ENCODE measurements around the gene OR2H2. TPM values are rescaled to one million over a fixed set of nuclear protein-coding genes. Genes with fewer than 3 reads are reported as not detected.

OR2H2 gene
- total and polyA plus RNA-seq, 2 donors (not counting 1 experiment from before 2014, with no cell fraction given) = not detected

GRCh38 chr6:29598172-29598747 is 13.3 kb downstream of the OR2H2 start:
- Mint-ChIP-seq H3K9me3 (ENCODE audit: insufficient read depth) (no peaks in the 10 kb centered on the region), H3K27ac (peak overlapping the region; percentile 11), H3K4me3 (no peak overlapping the region), H3K27me3 (peaks cover 6% of the 10 kb centered on the region), H3K4me1 (no peaks in the 10 kb centered on the region)
- Histone ChIP-seq H3K79me2 (ENCODE audit: control insufficient read depth, insufficient read depth, low read length) (no peaks in the 10 kb centered on the region), H3K27ac (ENCODE audit: low read length in 2 of 2) (no peak overlapping the region), H3K27me3 (replicated peaks in 1 of 4; ENCODE audit: control extremely low read depth in 1 of 4, control insufficient read depth in 3 of 4, insufficient read depth in 4 of 4, low read length in 3 of 4) (no peaks in the 10 kb centered on the region), H3K9ac (ENCODE audit: low read length) (no peak overlapping the region), H3K36me3 (replicated peaks in 1 of 2; ENCODE audit: control extremely low read depth in 1 of 2, control insufficient read depth in 1 of 2, extremely low read depth in 1 of 2, insufficient read depth in 2 of 2, low read length in 1 of 2) (peaks cover 0 to 15% of the 10 kb centered on the region in 2 experiments), H3K9me3 (ENCODE audit: control extremely low read depth in 1 of 3, control insufficient read depth in 2 of 3, insufficient read depth in 1 of 3, low read length in 2 of 3) (no peaks in the 10 kb centered on the region), H2AFZ (ENCODE audit: insufficient read depth, low read depth, low read length, poor library complexity, severe bottlenecking) (no peak overlapping the region), H4K20me1 (ENCODE audit: control insufficient read depth, insufficient read depth, low read length, poor library complexity, severe bottlenecking) (no peaks in the 10 kb centered on the region), H3K4me2 (replicated peaks; ENCODE audit: low read depth, low read length, poor library complexity, severe bottlenecking) (no peak overlapping the region), H3K4me1 (ENCODE audit: control insufficient read depth in 2 of 2, insufficient read depth in 2 of 2, low read length in 2 of 2) (no peaks in the 10 kb centered on the region), H3K4me3 (ENCODE audit: control extremely low read depth in 1 of 5, extremely low read depth in 1 of 5, insufficient read depth in 1 of 5, low read depth in 2 of 5, low read length in 4 of 5) (no peak overlapping the region)
- intact Hi-C loops (cut with micrococcal nuclease) = no loop called here
- ChIA-PET POLR2A (no interaction called here), CTCF (interaction anchor here (0.9 to 1.6 kb wide), 4 partner anchors 11 to 913 kb away, joined by 3 to 4 read pairs (median 3); no protein-coding TSS in a partner anchor)
- no peak for TF ChIP-seq EZH2 (IDR thresholded peaks at IDR 0.05; ENCODE audit: borderline replicate concordance, insufficient read depth, low read depth, low read length, poor library complexity, severe bottlenecking)
- TF ChIP-seq CTCF (IDR thresholded peaks at IDR 0.05) = no peak
- DNase-seq = no peak
- 70% methylated on average over 1 of the region's 2 CpGs for WGBS (ENCODE audit: insufficient coverage)
- ATAC-seq (ENCODE audit: low read depth) = no peak

- Histone ChIP-seq H3K9me3 (ENCODE audit: control extremely low read depth in 1 of 3, control insufficient read depth in 2 of 3, insufficient read depth in 1 of 3, low read length in 2 of 3) (no peaks in the 10 kb centered on the region), H3K4me2 (replicated peaks; ENCODE audit: low read depth, low read length, poor library complexity, severe bottlenecking) (no peak overlapping the region), H2AFZ (ENCODE audit: insufficient read depth, low read depth, low read length, poor library complexity, severe bottlenecking) (no peak overlapping the region), H3K27ac (ENCODE audit: low read length in 2 of 2) (no peak overlapping the region), H3K36me3 (replicated peaks in 1 of 2; ENCODE audit: control extremely low read depth in 1 of 2, control insufficient read depth in 1 of 2, extremely low read depth in 1 of 2, insufficient read depth in 2 of 2, low read length in 1 of 2) (peaks cover 0 to 48% of the 10 kb centered on the region in 2 experiments), H3K27me3 (replicated peaks in 1 of 4; ENCODE audit: control extremely low read depth in 1 of 4, control insufficient read depth in 3 of 4, insufficient read depth in 4 of 4, low read length in 3 of 4) (no peaks in the 10 kb centered on the region), H3K4me1 (ENCODE audit: control insufficient read depth in 2 of 2, insufficient read depth in 2 of 2, low read length in 2 of 2) (no peaks in the 10 kb centered on the region), H4K20me1 (ENCODE audit: control insufficient read depth, insufficient read depth, low read length, poor library complexity, severe bottlenecking) (no peaks in the 10 kb centered on the region), H3K9ac (ENCODE audit: low read length) (no peak overlapping the region), H3K79me2 (ENCODE audit: control insufficient read depth, insufficient read depth, low read length) (no peaks in the 10 kb centered on the region), H3K4me3 (ENCODE audit: control extremely low read depth in 1 of 5, extremely low read depth in 1 of 5, insufficient read depth in 1 of 5, low read depth in 2 of 5, low read length in 4 of 5) (no peak overlapping the region)
- Mint-ChIP-seq H3K27ac (no peak overlapping the region), H3K4me1 (no peaks in the 10 kb centered on the region), H3K4me3 (no peak overlapping the region), H3K27me3 (no peaks in the 10 kb centered on the region), H3K9me3 (ENCODE audit: insufficient read depth) (no peaks in the 10 kb centered on the region)
- ChIA-PET CTCF (interaction anchor here (1.2 to 1.7 kb wide), 2 partner anchors 15 to 51 kb away, joined by 3 to 6 read pairs; no protein-coding TSS in a partner anchor), POLR2A (no interaction called here)
- TF ChIP-seq CTCF (IDR thresholded peaks at IDR 0.05) (no peak), EZH2 (IDR thresholded peaks at IDR 0.05; ENCODE audit: borderline replicate concordance, insufficient read depth, low read depth, low read length, poor library complexity, severe bottlenecking) (no peak)
- DNase-seq = no peak
- intact Hi-C loops (cut with micrococcal nuclease) = no loop called here
- no peak for ATAC-seq (ENCODE audit: low read depth)
- WGBS (ENCODE audit: insufficient coverage) = 89% methylated on average over 12 of the region's 12 CpGs
These were observed 17.8 kb downstream of the OR2H2 start for GRCh38 chr6:29602564-29603361.

Measured in B cell (primary cell).